Stimulated activated effector memory CD8-positive, alpha-beta T cell treated with anti-CD3 and anti-CD28 coated beads, Interleukin-12 subunit alpha, Interleukin-12 subunit beta, amount 100 ng/mL, for 72 hours (primary cell): ENCODE data around the gene MYEOV.

ENCODE experiments used
- ATAC-seq: fragments of 150-1000 bp; cut with Tn5 transposase; 2 replicates; pipeline ENCODE4 v1.10.0; 2021
- DNase-seq, 2 donors: peaks; one replicate each; pipeline ENCODE4 v3.0.0; 2021 to 2022; ENCODE audit warnings: low spot score in 2 of 2
- H3K27ac Mint-ChIP-seq: one replicate; pipeline ENCODE4 v1.8.0; 2022; ENCODE audit warnings: mild to moderate bottlenecking, mixed read lengths
- H3K36me3 Mint-ChIP-seq: one replicate; pipeline ENCODE4 v1.8.0; 2022; ENCODE audit warnings: mild to moderate bottlenecking, mixed read lengths
- H3K4me1 Mint-ChIP-seq: one replicate; pipeline ENCODE4 v1.8.0; 2022; ENCODE audit warnings: mixed read lengths
- H3K4me3 Mint-ChIP-seq: one replicate; pipeline ENCODE4 v1.8.0; 2022; ENCODE audit warnings: mild to moderate bottlenecking, mixed read lengths
- H3K9me3 Mint-ChIP-seq: one replicate; pipeline ENCODE4 v1.8.0; 2022; ENCODE audit warnings: mixed read lengths

The MYEOV gene

GRCh38 chr11:69274531-69275016, 19.4 kb upstream of the MYEOV start:
- no peak overlapping the region for H3K27ac Mint-ChIP-seq
- H3K36me3 Mint-ChIP-seq = no peaks in the 10 kb centered on the region
- ATAC-seq (no peak), DNase-seq (no peak)
- no peaks in the 10 kb centered on the region for H3K9me3 Mint-ChIP-seq
- H3K4me3 Mint-ChIP-seq = no peak overlapping the region
- no peaks in the 10 kb centered on the region for H3K4me1 Mint-ChIP-seq

DNA sequence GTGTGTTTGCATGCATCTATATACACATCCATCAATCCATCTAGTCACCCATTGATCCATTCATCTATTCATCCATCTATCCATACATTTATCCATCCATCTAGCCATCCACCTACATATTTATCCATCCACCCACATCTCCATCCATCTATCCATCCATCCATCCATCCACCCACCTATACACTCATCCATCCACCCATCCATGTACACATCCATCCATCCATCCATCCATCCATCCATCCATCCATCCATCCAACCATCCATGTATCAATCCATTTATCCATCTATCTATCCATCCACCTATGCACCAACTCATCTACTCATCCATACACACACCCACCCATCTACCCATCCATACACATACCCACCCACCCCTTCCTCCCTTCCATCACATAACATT, 18.8 kb upstream of the MYEOV start:
- no peak overlapping the region for H3K4me3 Mint-ChIP-seq
- no peaks in the 10 kb centered on the region for H3K4me1 Mint-ChIP-seq
- H3K36me3 Mint-ChIP-seq = no peaks in the 10 kb centered on the region
- ATAC-seq (no peak), DNase-seq (no peak)
- H3K27ac Mint-ChIP-seq = no peak overlapping the region
- no peaks in the 10 kb centered on the region for H3K9me3 Mint-ChIP-seq

GRCh38 chr11:69276165-69276564, 17.8 kb upstream of the MYEOV start:
- Mint-ChIP-seq H3K27ac (no peak overlapping the region), H3K4me1 (no peaks in the 10 kb centered on the region), H3K4me3 (no peak overlapping the region), H3K9me3 (no peaks in the 10 kb centered on the region), H3K36me3 (no peaks in the 10 kb centered on the region)
- DNase-seq (no peak), ATAC-seq (no peak)

DNA sequence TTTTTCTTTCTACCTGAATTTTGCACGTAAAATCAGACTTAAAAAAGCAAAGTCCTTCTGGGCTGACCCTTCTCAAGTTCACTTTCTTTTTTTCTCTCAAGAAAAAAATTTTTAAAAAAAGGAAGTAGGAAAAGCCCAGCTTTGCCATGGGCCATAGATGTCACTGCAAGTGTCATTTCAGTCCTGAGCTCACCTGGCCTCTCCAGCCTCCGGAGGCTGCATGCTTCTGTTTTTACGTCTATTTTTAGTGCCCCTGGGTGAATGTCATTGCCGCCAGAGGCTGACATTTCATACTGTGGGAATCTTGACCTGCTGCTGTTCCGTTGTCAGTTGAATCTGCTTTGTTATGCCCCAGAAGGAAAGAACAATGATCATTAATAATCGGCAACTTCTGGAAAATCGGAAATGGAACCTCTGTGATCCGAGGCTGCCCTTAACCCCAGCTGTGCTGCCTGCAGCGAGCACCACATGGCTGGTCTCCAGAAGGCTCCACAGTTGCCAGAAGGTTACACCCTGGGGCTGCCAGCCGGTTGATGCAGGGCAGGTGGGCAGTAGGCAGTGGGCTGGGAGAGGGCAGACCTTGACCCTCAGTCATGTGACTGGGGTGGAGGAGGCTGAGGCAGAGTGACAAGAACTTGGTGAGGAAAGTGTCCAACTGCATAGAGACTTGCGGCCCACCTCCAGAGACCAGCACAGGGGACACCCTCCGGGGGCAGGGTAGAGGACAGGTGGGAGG, 16.7 kb upstream of the MYEOV start:
- no peaks in the 10 kb centered on the region for H3K36me3 Mint-ChIP-seq
- H3K4me1 Mint-ChIP-seq = no peaks in the 10 kb centered on the region
- no peak overlapping the region for H3K4me3 Mint-ChIP-seq
- ATAC-seq (no peak), DNase-seq (no peak)
- H3K27ac Mint-ChIP-seq = no peak overlapping the region
- H3K9me3 Mint-ChIP-seq = no peaks in the 10 kb centered on the region

- DNase-seq (no peak), ATAC-seq (no peak)
- Mint-ChIP-seq H3K27ac (no peak overlapping the region), H3K4me1 (no peaks in the 10 kb centered on the region), H3K36me3 (no peaks in the 10 kb centered on the region), H3K9me3 (no peaks in the 10 kb centered on the region), H3K4me3 (no peak overlapping the region)
Observed at GRCh38 chr11:69278091-69278867, 15.7 kb upstream of the MYEOV start.

GRCh38 chr11:69280451-69280850, 13.5 kb upstream of the MYEOV start:
- DNase-seq (no peak), ATAC-seq (no peak)
- no peak overlapping the region for H3K4me3 Mint-ChIP-seq
- H3K9me3 Mint-ChIP-seq = no peaks in the 10 kb centered on the region
- no peaks in the 10 kb centered on the region for H3K4me1 Mint-ChIP-seq
- H3K36me3 Mint-ChIP-seq = no peaks in the 10 kb centered on the region
- no peak overlapping the region for H3K27ac Mint-ChIP-seq

- DNase-seq = no peak
- Mint-ChIP-seq H3K36me3 (no peaks in the 10 kb centered on the region), H3K4me3 (no peak overlapping the region), H3K4me1 (no peaks in the 10 kb centered on the region), H3K27ac (no peak overlapping the region), H3K9me3 (no peaks in the 10 kb centered on the region)
- ATAC-seq = no peak
Observed at GRCh38 chr11:69280994-69281393, 13.0 kb upstream of the MYEOV start.

GRCh38 chr11:69283446-69283845, 10.5 kb upstream of the MYEOV start:
- ATAC-seq = no peak
- Mint-ChIP-seq H3K9me3 (no peaks in the 10 kb centered on the region), H3K4me3 (no peak overlapping the region), H3K27ac (no peak overlapping the region), H3K36me3 (no peaks in the 10 kb centered on the region), H3K4me1 (no peaks in the 10 kb centered on the region)
- DNase-seq = no peak

- DNase-seq = no peak
- no peak overlapping the region for H3K27ac Mint-ChIP-seq
- no peaks in the 10 kb centered on the region for H3K36me3 Mint-ChIP-seq
- no peak overlapping the region for H3K4me3 Mint-ChIP-seq
- no peaks in the 10 kb centered on the region for H3K9me3 Mint-ChIP-seq
- H3K4me1 Mint-ChIP-seq = no peaks in the 10 kb centered on the region
- ATAC-seq = no peak
Observed at GRCh38 chr11:69284081-69284511, 9.9 kb upstream of the MYEOV start.

DNA sequence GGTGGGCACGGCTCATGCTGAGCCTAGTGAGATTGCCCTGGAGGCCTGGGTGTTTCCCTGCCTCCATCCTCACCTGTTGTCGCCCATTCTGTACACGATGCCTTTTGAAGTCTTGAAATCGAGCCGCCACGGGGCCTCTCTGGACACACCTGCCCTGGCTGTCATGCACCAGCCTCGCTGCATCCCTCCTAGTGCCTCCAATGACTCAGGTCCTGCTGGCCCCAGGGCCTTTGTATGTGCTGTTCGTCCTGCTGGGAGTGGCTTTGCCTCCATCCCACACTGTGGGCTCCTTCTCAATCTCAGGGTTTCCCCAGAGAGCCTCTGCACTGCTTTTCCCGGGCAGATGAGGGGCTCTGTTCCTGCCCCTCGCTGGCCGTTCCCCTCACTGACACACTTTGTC, 8.9 kb upstream of the MYEOV start:
- Mint-ChIP-seq H3K9me3 (no peaks in the 10 kb centered on the region), H3K36me3 (no peaks in the 10 kb centered on the region), H3K4me1 (no peaks in the 10 kb centered on the region), H3K4me3 (no peak overlapping the region), H3K27ac (no peak overlapping the region)
- DNase-seq = no peak
- no peak for ATAC-seq

GRCh38 chr11:69285766-69286165, 8.2 kb upstream of the MYEOV start:
- Mint-ChIP-seq H3K4me3 (no peak overlapping the region), H3K36me3 (no peaks in the 10 kb centered on the region), H3K9me3 (no peaks in the 10 kb centered on the region), H3K4me1 (no peaks in the 10 kb centered on the region), H3K27ac (no peak overlapping the region)
- DNase-seq (no peak), ATAC-seq (no peak)

DNA sequence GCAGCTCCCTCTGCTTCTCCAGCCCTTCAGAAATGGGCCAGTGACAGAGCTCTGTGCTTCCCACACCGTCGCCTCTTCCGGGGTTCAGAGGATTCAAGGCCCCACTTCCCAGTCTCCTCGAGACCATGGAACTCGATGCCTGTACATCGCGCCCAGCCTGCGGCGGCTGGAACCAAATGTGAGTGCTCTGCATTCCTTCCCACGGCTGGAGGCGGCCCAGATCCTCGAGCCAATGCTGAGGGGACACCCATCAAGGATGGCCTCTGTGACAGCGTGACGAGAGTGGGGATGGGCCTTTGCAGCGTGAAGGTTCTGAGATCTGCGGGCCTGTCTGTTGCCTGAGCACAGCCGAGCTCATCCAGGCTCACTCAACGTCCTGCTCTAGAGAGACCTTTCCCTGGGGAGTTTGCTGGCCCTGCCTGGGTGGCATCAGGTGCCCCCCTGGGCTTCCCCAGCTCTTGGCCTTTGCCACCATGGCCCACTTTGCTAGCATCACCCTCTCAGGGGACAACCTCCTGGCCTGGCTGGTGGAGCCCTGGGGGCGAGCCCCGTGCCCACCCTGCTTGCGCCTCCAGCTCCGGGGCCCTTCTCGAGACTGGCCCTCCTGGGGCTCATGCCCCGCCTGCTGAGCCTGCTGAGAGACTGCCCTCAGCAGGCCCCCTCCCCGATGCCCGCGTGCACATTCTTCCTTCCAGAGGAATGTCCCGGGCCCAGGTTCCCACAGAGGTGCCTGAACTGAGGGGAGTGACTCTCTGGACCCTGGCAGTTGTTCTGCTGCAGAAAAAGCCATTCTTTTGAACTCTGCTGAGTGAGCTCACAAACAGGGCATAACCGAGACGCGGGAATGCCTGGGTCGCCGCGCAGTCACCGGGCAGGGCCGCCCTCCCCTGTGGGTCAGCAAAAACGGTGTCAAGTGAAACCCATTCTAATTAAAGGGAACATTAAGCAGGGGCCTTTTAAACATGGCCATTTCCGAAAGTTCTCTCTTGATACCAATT, 7.3 kb upstream of the MYEOV start:
- no peaks in the 10 kb centered on the region for H3K4me1 Mint-ChIP-seq
- DNase-seq (no peak), ATAC-seq (no peak)
- no peaks in the 10 kb centered on the region for H3K36me3 Mint-ChIP-seq
- no peak overlapping the region for H3K27ac Mint-ChIP-seq
- no peak overlapping the region for H3K4me3 Mint-ChIP-seq
- H3K9me3 Mint-ChIP-seq = no peaks in the 10 kb centered on the region

DNA sequence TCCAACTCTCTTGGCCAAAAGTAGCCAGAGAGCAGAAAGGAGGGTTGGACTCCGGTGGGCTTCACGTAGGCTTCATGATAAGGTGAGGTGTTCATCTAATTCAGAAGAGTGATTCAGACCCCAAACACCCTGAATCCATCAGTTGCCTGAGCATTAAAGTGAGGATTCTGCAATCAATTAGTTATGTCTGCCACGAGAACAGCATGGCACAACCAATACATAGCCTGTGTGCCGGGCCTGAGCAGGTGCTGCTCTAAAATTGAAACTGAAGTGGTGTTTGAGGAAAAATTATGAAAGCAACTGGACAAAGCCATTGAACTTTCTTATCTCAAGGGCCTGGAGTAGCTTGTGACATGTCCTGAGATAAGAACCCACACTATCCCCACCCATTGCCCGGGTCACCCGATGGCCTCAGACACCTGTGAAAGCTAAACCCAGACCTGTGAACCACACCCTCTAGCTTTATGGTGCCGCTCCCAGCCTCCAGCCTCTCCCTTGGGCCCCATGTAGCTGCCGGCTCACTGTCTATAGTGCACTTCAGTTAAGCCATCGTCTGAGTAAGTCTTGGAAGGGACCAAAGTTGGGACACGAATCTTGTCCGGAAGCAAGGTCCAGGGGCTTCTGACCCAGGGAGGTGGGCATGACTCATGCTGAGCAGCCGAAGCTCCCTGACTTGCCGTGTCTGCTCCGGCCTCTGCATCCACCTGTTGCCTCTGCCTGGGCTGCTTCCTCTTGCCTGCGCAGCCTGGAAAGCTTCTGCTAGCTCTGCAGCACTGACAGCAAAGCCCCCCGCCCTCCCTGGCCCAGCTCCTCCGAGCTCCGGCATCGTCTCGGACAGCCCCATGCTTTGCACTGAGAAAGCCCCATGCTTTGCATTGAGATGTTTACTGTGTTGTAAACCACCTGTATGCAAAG, 5.7 kb upstream of the MYEOV start:
- Mint-ChIP-seq H3K9me3 (no peaks in the 10 kb centered on the region), H3K4me3 (no peak overlapping the region), H3K4me1 (peaks cover 10% of the 10 kb centered on the region), H3K27ac (no peak overlapping the region), H3K36me3 (no peaks in the 10 kb centered on the region)
- no peak for ATAC-seq
- DNase-seq = no peak

- Mint-ChIP-seq H3K4me1 (peaks cover 11% of the 10 kb centered on the region), H3K9me3 (no peaks in the 10 kb centered on the region), H3K27ac (no peak overlapping the region), H3K36me3 (no peaks in the 10 kb centered on the region), H3K4me3 (no peak overlapping the region)
- DNase-seq (no peak), ATAC-seq (no peak)
Observed at GRCh38 chr11:69288883-69289242, 5.1 kb upstream of the MYEOV start.
